ENCODE measurements around the gene CIRBP. TPM values are rescaled to one million over a fixed set of nuclear protein-coding genes. Genes with fewer than 3 reads are reported as not detected.

Gene CIRBP
- total and polyA plus RNA-seq, 2 experiments from 2014 or later = 202 to 361 TPM

- Histone ChIP-seq H3K79me2 (peaks cover 79% of the 10 kb centered on the region), H3K36me3 (replicated peaks; ENCODE audit: insufficient read depth, low read depth) (peaks cover 5% of the 10 kb centered on the region), H3K27me3 (no peaks in the 10 kb centered on the region), H3K4me1 (ENCODE audit: insufficient read depth) (peaks cover 55% of the 10 kb centered on the region), H2AFZ (no peak overlapping the region), H3K4me2 (peak overlapping the region; percentile 98), H3K27ac (peak overlapping the region; percentile 93), H3K9me2 (replicated peaks; ENCODE audit: insufficient read depth) (no peaks in the 10 kb centered on the region), H3K9me3 (ENCODE audit: low read depth) (no peaks in the 10 kb centered on the region), H4K20me1 (ENCODE audit: insufficient read depth, poor library complexity, severe bottlenecking) (peaks cover 50% of the 10 kb centered on the region), H3K4me3 (no peak overlapping the region)
- TF ChIP-seq EZH2 (IDR thresholded peaks at IDR 0.05; ENCODE audit: borderline replicate concordance) (no peak), EZH2phosphoT487 (IDR thresholded peaks at IDR 0.05; ENCODE audit: low read depth, severe bottlenecking, unreplicated experiment) (no peak), CTCF (IDR thresholded peaks at IDR 0.05; ENCODE audit: poor library complexity) (no peak)
- DNase-seq (ENCODE audit: low spot score) = no peak
- 93% methylated on average over 33 of the region's 37 CpGs for WGBS (ENCODE audit: low lambda C conversion rate, missing lambda C conversion rate)
These were observed 2.6 kb downstream of the CIRBP start for GRCh38 chr19:1271528-1272422.

GRCh38 chr19:1272423-1273262 is 3.5 kb downstream of the CIRBP start:
- peaks cover 50% of the 10 kb centered on the region for H4K20me1 ChIP-seq (ENCODE audit: insufficient read depth, poor library complexity, severe bottlenecking)
- H3K79me2 ChIP-seq = peaks cover 77% of the 10 kb centered on the region
- no peaks in the 10 kb centered on the region for H3K27me3 ChIP-seq
- DNase-seq (ENCODE audit: low spot score) = no peak
- no peaks in the 10 kb centered on the region for H3K9me3 ChIP-seq (ENCODE audit: low read depth)
- no peak overlapping the region for H2AFZ ChIP-seq
- 90% methylated on average over 33 of the region's 33 CpGs for WGBS (ENCODE audit: low lambda C conversion rate, missing lambda C conversion rate)
- H3K27ac ChIP-seq = no peak overlapping the region
- H3K4me3 ChIP-seq = no peak overlapping the region
- TF ChIP-seq EZH2 (IDR thresholded peaks at IDR 0.05; ENCODE audit: borderline replicate concordance) (no peak), EZH2phosphoT487 (IDR thresholded peaks at IDR 0.05; ENCODE audit: low read depth, severe bottlenecking, unreplicated experiment) (no peak), CTCF (IDR thresholded peaks at IDR 0.05; ENCODE audit: poor library complexity) (no peak)
- H3K4me2 ChIP-seq = no peak overlapping the region
- peaks cover 51% of the 10 kb centered on the region for H3K4me1 ChIP-seq (ENCODE audit: insufficient read depth)
- H3K9me2 ChIP-seq (replicated peaks; ENCODE audit: insufficient read depth) = no peaks in the 10 kb centered on the region
- H3K36me3 ChIP-seq (replicated peaks; ENCODE audit: insufficient read depth, low read depth) = peaks cover 5% of the 10 kb centered on the region

- Histone ChIP-seq H2AFZ (no peak overlapping the region), H3K4me2 (no peak overlapping the region), H3K9me3 (ENCODE audit: low read depth) (no peaks in the 10 kb centered on the region), H3K9me2 (replicated peaks; ENCODE audit: insufficient read depth) (no peaks in the 10 kb centered on the region), H3K79me2 (peaks cover 69% of the 10 kb centered on the region), H3K4me3 (no peak overlapping the region), H3K27ac (peak overlapping the region; percentile 99), H3K4me1 (ENCODE audit: insufficient read depth) (peaks cover 43% of the 10 kb centered on the region), H3K27me3 (no peaks in the 10 kb centered on the region), H3K36me3 (replicated peaks; ENCODE audit: insufficient read depth, low read depth) (peaks cover 5% of the 10 kb centered on the region), H4K20me1 (ENCODE audit: insufficient read depth, poor library complexity, severe bottlenecking) (peaks cover 50% of the 10 kb centered on the region)
- DNase-seq (ENCODE audit: low spot score) = no peak
- 92% methylated on average over 25 of the region's 25 CpGs for WGBS (ENCODE audit: low lambda C conversion rate, missing lambda C conversion rate)
- TF ChIP-seq EZH2phosphoT487 (IDR thresholded peaks at IDR 0.05; ENCODE audit: low read depth, severe bottlenecking, unreplicated experiment) = no peak
- TF ChIP-seq CTCF (IDR thresholded peaks at IDR 0.05; ENCODE audit: poor library complexity) = no peak
- TF ChIP-seq EZH2 (IDR thresholded peaks at IDR 0.05; ENCODE audit: borderline replicate concordance) = no peak
These were observed 4.3 kb downstream of the CIRBP start for GRCh38 chr19:1273263-1274041.
